IMR-90 (cell line): Measurements from ENCODE around the gene DLGAP3. TPM values are rescaled to one million over a fixed set of nuclear protein-coding genes. Genes with fewer than 3 reads are reported as not detected.

ENCODE experiments used
- ATAC-seq: fragments of 200-7000 bp; cut with Tn5 transposase; 2 replicates; pipeline ENCODE4 v1.9.1; 2020; ENCODE audit warnings: low read depth, mild to moderate bottlenecking, moderate library complexity
- BruUV-seq: library from RNA; stranded (reverse); fragments of 400-500 nt; replicated peaks from 2 replicates; lab custom pipeline; 2021; lab: Mats Ljungman, UMichigan
- CTCF ChIA-PET: fragments of 300-600 bp; formaldehyde crosslinking; extraction: SDS; loops from one replicate; lab custom pipeline; 2021; ENCODE audit warnings: antibody characterized with exemption; lab: Yijun Ruan, JAX
- POLR2A ChIA-PET: fragments of 300-600 bp; sonication (Branson Sonifier 250); formaldehyde crosslinking; loops from one replicate; lab custom pipeline; 2022; ENCODE audit warnings: antibody characterized with exemption; ENCODE audit not compliant: unreplicated experiment; lab: Charles Lee
- DNase-seq: peaks from one replicate; pipeline ENCODE4 v3.0.0; 2013
- H2AFZ ChIP-seq: replicated peaks from 2 replicates; pipeline ENCODE3; 2013; ENCODE audit warnings: low read length, mild to moderate bottlenecking; ENCODE audit not compliant: poor library complexity
- H2AK5ac ChIP-seq: 2 replicates; pipeline ENCODE4 v1.6.1; 2013; ENCODE audit warnings: low read depth, low read length, inconsistent platforms
- H2AK9ac ChIP-seq: replicated peaks from 2 replicates; pipeline ENCODE3; 2013; ENCODE audit warnings: mild to moderate bottlenecking, low read depth, low read length, moderate library complexity; ENCODE audit not compliant: poor library complexity
- H2BK120ac ChIP-seq: 2 replicates; pipeline ENCODE4 v1.6.1; 2013; ENCODE audit warnings: low read depth, low read length, inconsistent platforms
- H2BK15ac ChIP-seq: 3 replicates; pipeline ENCODE4 v1.6.1; 2013; ENCODE audit warnings: low read depth, low read length, inconsistent platforms
- H2BK20ac ChIP-seq: 2 replicates; pipeline ENCODE4 v1.6.1; 2013; ENCODE audit warnings: low read depth, mild to moderate bottlenecking, inconsistent platforms, low read length, moderate library complexity
- H2BK5ac ChIP-seq: 2 replicates; pipeline ENCODE4 v1.6.1; 2013; ENCODE audit warnings: mild to moderate bottlenecking, low read depth, low read length, inconsistent platforms; ENCODE audit not compliant: poor library complexity, severe bottlenecking
- H3K14ac ChIP-seq: replicated peaks from 2 replicates; pipeline ENCODE4 v1.6.1; 2013; ENCODE audit warnings: low read depth, low read length, inconsistent platforms
- H3K18ac ChIP-seq: 2 replicates; pipeline ENCODE4 v1.6.1; 2013; ENCODE audit warnings: low read depth, low read length, control low read depth
- H3K23ac ChIP-seq: 2 replicates; pipeline ENCODE4 v1.6.1; 2013; ENCODE audit warnings: low read depth, low read length, inconsistent platforms
- H3K27ac ChIP-seq: 2 replicates; pipeline ENCODE4 v1.5.1; 2013; ENCODE audit warnings: mild to moderate bottlenecking, control low read depth, low read length; ENCODE audit not compliant: insufficient read depth
- H3K27me3 ChIP-seq: 2 replicates; pipeline ENCODE4 v1.6.1; 2013; ENCODE audit warnings: low read length; ENCODE audit not compliant: control insufficient read depth, insufficient read depth
- H3K36me3 ChIP-seq: 2 replicates; pipeline ENCODE4 v1.6.1; 2013; ENCODE audit warnings: low read length, mixed read lengths; ENCODE audit not compliant: control insufficient read depth, insufficient read depth
- H3K4ac ChIP-seq: 2 replicates; pipeline ENCODE4 v1.6.1; 2013; ENCODE audit warnings: low read depth, low read length, inconsistent platforms
- H3K4me1 ChIP-seq: 2 replicates; pipeline ENCODE4 v1.6.1; 2013; ENCODE audit warnings: low read length, mixed read lengths; ENCODE audit not compliant: control insufficient read depth, insufficient read depth
- H3K4me2 ChIP-seq: 2 replicates; pipeline ENCODE4 v1.6.1; 2013; ENCODE audit warnings: low read depth, mild to moderate bottlenecking, control low read depth, low read length, moderate library complexity
- H3K4me3 ChIP-seq: 2 replicates; pipeline ENCODE4 v1.5.1; 2013; ENCODE audit warnings: low read depth, mild to moderate bottlenecking, control low read depth, low read length, moderate library complexity; ENCODE audit not compliant: insufficient read depth
- H3K56ac ChIP-seq: 2 replicates; pipeline ENCODE4 v1.6.1; 2013; ENCODE audit warnings: low read length, inconsistent platforms; ENCODE audit not compliant: insufficient read depth; ENCODE audit errors: extremely low read depth
- H3K79me1 ChIP-seq, 2 experiments: 2 replicates each; pipeline ENCODE4 v1.6.1; 2013; ENCODE audit warnings: low read length in 2 of 2, inconsistent platforms in 1 of 2, low read depth in 1 of 2
- H3K9ac ChIP-seq: 2 replicates; pipeline ENCODE4 v1.6.1; 2013; ENCODE audit warnings: low read depth, low read length, control low read depth
- H3K9me1 ChIP-seq: 2 replicates; pipeline ENCODE4 v1.6.1; 2013; ENCODE audit warnings: low read length, inconsistent platforms; ENCODE audit not compliant: insufficient read depth
- H3K9me3 ChIP-seq: 2 replicates; pipeline ENCODE4 v1.6.1; 2013; ENCODE audit warnings: low read length; ENCODE audit not compliant: control insufficient read depth, insufficient read depth
- H4K20me1 ChIP-seq: 2 replicates; pipeline ENCODE4 v1.6.1; 2013; ENCODE audit warnings: low read length, inconsistent platforms; ENCODE audit not compliant: insufficient read depth
- H4K5ac ChIP-seq: 2 replicates; pipeline ENCODE4 v1.6.1; 2013; ENCODE audit warnings: mild to moderate bottlenecking, low read depth, low read length, control low read depth
- H4K8ac ChIP-seq, 2 experiments: 2 replicates each; pipeline ENCODE4 v1.6.1; 2013; ENCODE audit warnings: low read depth in 2 of 2, low read length in 2 of 2, control low read depth in 1 of 2, inconsistent platforms in 1 of 2
- H4K91ac ChIP-seq: 2 replicates; pipeline ENCODE4 v1.6.1; 2013; ENCODE audit warnings: low read depth, low read length, inconsistent platforms; ENCODE audit not compliant: insufficient read depth
- BHLHE40 ChIP-seq: fragments of 150-350 bp; IDR thresholded peaks from 2 replicates; pipeline ENCODE4 v1.6.1; 2016; ENCODE audit warnings: mild to moderate bottlenecking, low read depth, low read length
- CEBPB ChIP-seq: IDR thresholded peaks from 2 replicates; pipeline ENCODE4 v1.6.1; 2012; ENCODE audit warnings: low read depth, low read length, improper control_type of control experiment
- CHD1 ChIP-seq: IDR thresholded peaks from 2 replicates; pipeline ENCODE4 v1.6.1; 2012; ENCODE audit warnings: low read depth, low read length, improper control_type of control experiment
- CTCF ChIP-seq: conservative IDR thresholded peaks from 2 replicates; pipeline ENCODE4 v1.5.1; 2012; ENCODE audit warnings: mild to moderate bottlenecking, low read depth, low read length, improper control_type of control experiment
- MAFK ChIP-seq: IDR thresholded peaks from 2 replicates; pipeline ENCODE4 v1.6.1; 2012; ENCODE audit warnings: low read depth, low read length, improper control_type of control experiment
- MXI1 ChIP-seq: IDR thresholded peaks from 2 replicates; pipeline ENCODE4 v1.6.1; 2012; ENCODE audit warnings: low read depth, mild to moderate bottlenecking, low read length, moderate library complexity, borderline replicate concordance
- RCOR1 ChIP-seq: IDR thresholded peaks from 2 replicates; pipeline ENCODE4 v1.6.1; 2012; ENCODE audit warnings: mild to moderate bottlenecking, low read length, improper control_type of control experiment; ENCODE audit not compliant: insufficient replicate concordance
- SMC3 ChIP-seq: fragments of 150-350 bp; IDR thresholded peaks from 2 replicates; pipeline ENCODE4 v1.6.1; 2016; ENCODE audit warnings: low read depth, mild to moderate bottlenecking, antibody characterized with exemption, low read length, moderate library complexity
- WGBS, 2 experiments: methylation state at CpG; one replicate each; pipeline versions ENCODE4 v1.1.5 to v1.1.7; 2013; ENCODE audit warnings: missing lambda C conversion rate in 2 of 2; ENCODE audit not compliant: insufficient read length in 1 of 2; ENCODE audit errors: extremely low coverage in 2 of 2; 5-methylcytosine and 5-hydroxymethylcytosine counted together
- dilution Hi-C: fragments of 300-500 bp; cut with HindIII; formaldehyde crosslinking; loops from one replicate; pipeline ENCODE4 v1.14.3; 2018; ENCODE audit warnings: low sequenced_read_pairs; ENCODE audit not compliant: unreplicated experiment
- in situ Hi-C: fragments of 300-500 bp; cut with MboI; formaldehyde crosslinking; loops from 3 replicates; pipeline ENCODE4 v1.14.3; 2019; ENCODE audit warnings: low sequenced_read_pairs, inconsistent platforms, mixed read lengths
- intact Hi-C: fragments of 100-400 bp; cut with micrococcal nuclease; formaldehyde crosslinking; loops from 2 replicates; pipeline ENCODE4 v1.10.0; 2022
- polyA plus RNA-seq, 3 experiments: library from polyadenylated mRNA; depleted of rRNA; stranded (reverse); fragments of >200 nt; gene quantifications; 2 replicates each; pipeline ENCODE4 v1.2.3, GENCODE V29; 2012; ENCODE audit warnings: low replicate concordance in 1 of 3
- total RNA-seq: library from RNA; depleted of rRNA; stranded (reverse); fragments of >200 nt; gene quantifications from 2 replicates; pipeline ENCODE4 v1.2.3, GENCODE V29; 2012
- TF ChIP-seq, protein P1 (sequence below): fragments of 150-350 bp; IDR thresholded peaks from 2 replicates; pipeline ENCODE4 v1.6.1; 2016; ENCODE audit warnings: low read depth, mild to moderate bottlenecking, low read length, moderate library complexity, borderline replicate concordance

DLGAP3 gene
- total and polyA plus RNA-seq, 2 of the 4 experiments (the other 2 are of a cell fraction), result 0.02 TPM; not detected in 1

GRCh38 chr1:34976384-34977209 is 47.1 kb upstream of the DLGAP3 start:
- intact Hi-C loops, result no loop called here
- WGBS, 2 experiments, result 58% methylated on average over 26 of the region's 72 CpGs; no CpG with 5 or more reads in 1 of the 2 experiments
- H3K14ac ChIP-seq, result no peak overlapping the region

More at GRCh38 chr1:34976384-34977209, 47.1 kb upstream of the DLGAP3 start:
- in situ Hi-C loops, result no loop called here
- dilution Hi-C loops, result no loop called here
- Histone ChIP-seq H2AFZ (no peak overlapping the region), H2BK120ac (no peak overlapping the region), H3K56ac (no peak overlapping the region), H4K91ac (no peak overlapping the region), H2AK9ac (no peak overlapping the region), H2BK20ac (no peak overlapping the region), H3K4ac (no peak overlapping the region), H3K27ac (no peak overlapping the region), H3K23ac (no peak overlapping the region), H3K4me3 (no peak overlapping the region), H3K27me3 (no peaks in the 10 kb centered on the region), H2BK5ac (no peak overlapping the region), H3K36me3 (peaks cover 2% of the 10 kb centered on the region), H3K9me3 (no peaks in the 10 kb centered on the region), H4K8ac (no peak overlapping the region), H3K18ac (no peak overlapping the region), H3K4me1 (no peaks in the 10 kb centered on the region), H3K4me2 (no peak overlapping the region), H2BK15ac (no peak overlapping the region), H4K20me1 (no peaks in the 10 kb centered on the region), H3K9me1 (0 out of 2 replicates have a peak, but pooled peaks cover 3% of the 10 kb centered on the region), H4K5ac (no peak overlapping the region), H3K9ac (no peak overlapping the region), H3K79me1 (peaks cover under 1% of the 10 kb centered on the region in 2 experiments; a peak in 2 of 4 replicates), H2AK5ac (no peak overlapping the region)
- no peak for TF ChIP-seq CEBPB
- no peak for TF ChIP-seq CTCF
- no peak for TF ChIP-seq BHLHE40
- TF ChIP-seq MAFK, result no peak
- no peak for TF ChIP-seq RCOR1
- TF ChIP-seq MXI1, result no peak
- no peak for TF ChIP-seq SMC3
- TF ChIP-seq, protein P1, sequence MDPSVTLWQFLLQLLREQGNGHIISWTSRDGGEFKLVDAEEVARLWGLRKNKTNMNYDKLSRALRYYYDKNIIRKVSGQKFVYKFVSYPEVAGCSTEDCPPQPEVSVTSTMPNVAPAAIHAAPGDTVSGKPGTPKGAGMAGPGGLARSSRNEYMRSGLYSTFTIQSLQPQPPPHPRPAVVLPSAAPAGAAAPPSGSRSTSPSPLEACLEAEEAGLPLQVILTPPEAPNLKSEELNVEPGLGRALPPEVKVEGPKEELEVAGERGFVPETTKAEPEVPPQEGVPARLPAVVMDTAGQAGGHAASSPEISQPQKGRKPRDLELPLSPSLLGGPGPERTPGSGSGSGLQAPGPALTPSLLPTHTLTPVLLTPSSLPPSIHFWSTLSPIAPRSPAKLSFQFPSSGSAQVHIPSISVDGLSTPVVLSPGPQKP, result no peak
- no peak for TF ChIP-seq CHD1
- ChIA-PET CTCF (no interaction called here), POLR2A (no interaction called here)
- DNase-seq (no peak), ATAC-seq (no peak)
- BruUV-seq, result no TSS peak
